IMR-90 (cell line): ENCODE measurements around the gene DUSP10. TPM values are rescaled to one million over a fixed set of nuclear protein-coding genes. Genes with fewer than 3 reads are reported as not detected.
A peak's percentile ranks its signal among the peaks of the same experiment; 100 is the strongest.

Experiments
- ATAC-seq: fragments of 200-7000 bp; cut with Tn5 transposase; 2 replicates; pipeline ENCODE4 v1.9.1; 2020; ENCODE audit warnings: low read depth, mild to moderate bottlenecking, moderate library complexity
- BruUV-seq: library from RNA; stranded (reverse); fragments of 400-500 nt; replicated peaks from 2 replicates; lab custom pipeline; 2021; lab: Mats Ljungman, UMichigan
- CTCF ChIA-PET: fragments of 300-600 bp; formaldehyde crosslinking; extraction: SDS; loops from one replicate; lab custom pipeline; 2021; ENCODE audit warnings: antibody characterized with exemption; lab: Yijun Ruan, JAX
- POLR2A ChIA-PET: fragments of 300-600 bp; sonication (Branson Sonifier 250); formaldehyde crosslinking; loops from one replicate; lab custom pipeline; 2022; ENCODE audit warnings: antibody characterized with exemption; ENCODE audit not compliant: unreplicated experiment; lab: Charles Lee
- DNase-seq: peaks from one replicate; pipeline ENCODE4 v3.0.0; 2013
- H2AFZ ChIP-seq: replicated peaks from 2 replicates; pipeline ENCODE3; 2013; ENCODE audit warnings: low read length, mild to moderate bottlenecking; ENCODE audit not compliant: poor library complexity
- H2AK5ac ChIP-seq: 2 replicates; pipeline ENCODE4 v1.6.1; 2013; ENCODE audit warnings: low read depth, low read length, inconsistent platforms
- H2AK9ac ChIP-seq: replicated peaks from 2 replicates; pipeline ENCODE3; 2013; ENCODE audit warnings: mild to moderate bottlenecking, low read depth, low read length, moderate library complexity; ENCODE audit not compliant: poor library complexity
- H2BK120ac ChIP-seq: 2 replicates; pipeline ENCODE4 v1.6.1; 2013; ENCODE audit warnings: low read depth, low read length, inconsistent platforms
- H2BK15ac ChIP-seq: 3 replicates; pipeline ENCODE4 v1.6.1; 2013; ENCODE audit warnings: low read depth, low read length, inconsistent platforms
- H2BK20ac ChIP-seq: 2 replicates; pipeline ENCODE4 v1.6.1; 2013; ENCODE audit warnings: low read depth, mild to moderate bottlenecking, inconsistent platforms, low read length, moderate library complexity
- H2BK5ac ChIP-seq: 2 replicates; pipeline ENCODE4 v1.6.1; 2013; ENCODE audit warnings: mild to moderate bottlenecking, low read depth, low read length, inconsistent platforms; ENCODE audit not compliant: poor library complexity, severe bottlenecking
- H3K14ac ChIP-seq: replicated peaks from 2 replicates; pipeline ENCODE4 v1.6.1; 2013; ENCODE audit warnings: low read depth, low read length, inconsistent platforms
- H3K18ac ChIP-seq: 2 replicates; pipeline ENCODE4 v1.6.1; 2013; ENCODE audit warnings: low read depth, low read length, control low read depth
- H3K23ac ChIP-seq: 2 replicates; pipeline ENCODE4 v1.6.1; 2013; ENCODE audit warnings: low read depth, low read length, inconsistent platforms
- H3K27ac ChIP-seq: 2 replicates; pipeline ENCODE4 v1.5.1; 2013; ENCODE audit warnings: mild to moderate bottlenecking, control low read depth, low read length; ENCODE audit not compliant: insufficient read depth
- H3K27me3 ChIP-seq: 2 replicates; pipeline ENCODE4 v1.6.1; 2013; ENCODE audit warnings: low read length; ENCODE audit not compliant: control insufficient read depth, insufficient read depth
- H3K36me3 ChIP-seq: 2 replicates; pipeline ENCODE4 v1.6.1; 2013; ENCODE audit warnings: low read length, mixed read lengths; ENCODE audit not compliant: control insufficient read depth, insufficient read depth
- H3K4ac ChIP-seq: 2 replicates; pipeline ENCODE4 v1.6.1; 2013; ENCODE audit warnings: low read depth, low read length, inconsistent platforms
- H3K4me1 ChIP-seq: 2 replicates; pipeline ENCODE4 v1.6.1; 2013; ENCODE audit warnings: low read length, mixed read lengths; ENCODE audit not compliant: control insufficient read depth, insufficient read depth
- H3K4me2 ChIP-seq: 2 replicates; pipeline ENCODE4 v1.6.1; 2013; ENCODE audit warnings: low read depth, mild to moderate bottlenecking, control low read depth, low read length, moderate library complexity
- H3K4me3 ChIP-seq: 2 replicates; pipeline ENCODE4 v1.5.1; 2013; ENCODE audit warnings: low read depth, mild to moderate bottlenecking, control low read depth, low read length, moderate library complexity; ENCODE audit not compliant: insufficient read depth
- H3K56ac ChIP-seq: 2 replicates; pipeline ENCODE4 v1.6.1; 2013; ENCODE audit warnings: low read length, inconsistent platforms; ENCODE audit not compliant: insufficient read depth; ENCODE audit errors: extremely low read depth
- H3K79me1 ChIP-seq, 2 experiments: 2 replicates each; pipeline ENCODE4 v1.6.1; 2013; ENCODE audit warnings: low read length in 2 of 2, inconsistent platforms in 1 of 2, low read depth in 1 of 2
- H3K9ac ChIP-seq: 2 replicates; pipeline ENCODE4 v1.6.1; 2013; ENCODE audit warnings: low read depth, low read length, control low read depth
- H3K9me1 ChIP-seq: 2 replicates; pipeline ENCODE4 v1.6.1; 2013; ENCODE audit warnings: low read length, inconsistent platforms; ENCODE audit not compliant: insufficient read depth
- H3K9me3 ChIP-seq: 2 replicates; pipeline ENCODE4 v1.6.1; 2013; ENCODE audit warnings: low read length; ENCODE audit not compliant: control insufficient read depth, insufficient read depth
- H4K20me1 ChIP-seq: 2 replicates; pipeline ENCODE4 v1.6.1; 2013; ENCODE audit warnings: low read length, inconsistent platforms; ENCODE audit not compliant: insufficient read depth
- H4K5ac ChIP-seq: 2 replicates; pipeline ENCODE4 v1.6.1; 2013; ENCODE audit warnings: mild to moderate bottlenecking, low read depth, low read length, control low read depth
- H4K8ac ChIP-seq, 2 experiments: 2 replicates each; pipeline ENCODE4 v1.6.1; 2013; ENCODE audit warnings: low read depth in 2 of 2, low read length in 2 of 2, control low read depth in 1 of 2, inconsistent platforms in 1 of 2
- H4K91ac ChIP-seq: 2 replicates; pipeline ENCODE4 v1.6.1; 2013; ENCODE audit warnings: low read depth, low read length, inconsistent platforms; ENCODE audit not compliant: insufficient read depth
- BHLHE40 ChIP-seq: fragments of 150-350 bp; IDR thresholded peaks from 2 replicates; pipeline ENCODE4 v1.6.1; 2016; ENCODE audit warnings: mild to moderate bottlenecking, low read depth, low read length
- CHD1 ChIP-seq: IDR thresholded peaks from 2 replicates; pipeline ENCODE4 v1.6.1; 2012; ENCODE audit warnings: low read depth, low read length, improper control_type of control experiment
- CTCF ChIP-seq: conservative IDR thresholded peaks from 2 replicates; pipeline ENCODE4 v1.5.1; 2012; ENCODE audit warnings: mild to moderate bottlenecking, low read depth, low read length, improper control_type of control experiment
- FOS ChIP-seq: fragments of 150-350 bp; IDR thresholded peaks from 2 replicates; pipeline ENCODE4 v1.6.1; 2016; ENCODE audit warnings: low read depth, low read length
- MAZ ChIP-seq: IDR thresholded peaks from 2 replicates; pipeline ENCODE4 v1.6.1; 2012; ENCODE audit warnings: low read depth, mild to moderate bottlenecking, low read length, improper control_type of control experiment, moderate library complexity, borderline replicate concordance
- SMC3 ChIP-seq: fragments of 150-350 bp; IDR thresholded peaks from 2 replicates; pipeline ENCODE4 v1.6.1; 2016; ENCODE audit warnings: low read depth, mild to moderate bottlenecking, antibody characterized with exemption, low read length, moderate library complexity
- USF2 ChIP-seq: fragments of 150-350 bp; IDR thresholded peaks from 2 replicates; pipeline ENCODE4 v1.6.1; 2017; ENCODE audit warnings: mild to moderate bottlenecking, antibody characterized with exemption, low read length, low read depth
- WGBS, 2 experiments: methylation state at CpG; one replicate each; pipeline versions ENCODE4 v1.1.5 to v1.1.7; 2013; ENCODE audit warnings: missing lambda C conversion rate in 2 of 2; ENCODE audit not compliant: insufficient read length in 1 of 2; ENCODE audit errors: extremely low coverage in 2 of 2; 5-methylcytosine and 5-hydroxymethylcytosine counted together
- dilution Hi-C: fragments of 300-500 bp; cut with HindIII; formaldehyde crosslinking; loops from one replicate; pipeline ENCODE4 v1.14.3; 2018; ENCODE audit warnings: low sequenced_read_pairs; ENCODE audit not compliant: unreplicated experiment
- in situ Hi-C: fragments of 300-500 bp; cut with MboI; formaldehyde crosslinking; loops from 3 replicates; pipeline ENCODE4 v1.14.3; 2019; ENCODE audit warnings: low sequenced_read_pairs, inconsistent platforms, mixed read lengths
- intact Hi-C: fragments of 100-400 bp; cut with micrococcal nuclease; formaldehyde crosslinking; loops from 2 replicates; pipeline ENCODE4 v1.10.0; 2022
- polyA plus RNA-seq, 3 experiments: library from polyadenylated mRNA; depleted of rRNA; stranded (reverse); fragments of >200 nt; gene quantifications; 2 replicates each; pipeline ENCODE4 v1.2.3, GENCODE V29; 2012; ENCODE audit warnings: low replicate concordance in 1 of 3
- total RNA-seq: library from RNA; depleted of rRNA; stranded (reverse); fragments of >200 nt; gene quantifications from 2 replicates; pipeline ENCODE4 v1.2.3, GENCODE V29; 2012

Gene DUSP10
- total and polyA plus RNA-seq, 2 of the 4 experiments (the other 2 are of a cell fraction) = 41.7 to 59.1 TPM

GRCh38 chr1:221728037-221728505, 13.8 kb downstream of the DUSP10 start (continued):
- no peak for TF ChIP-seq CHD1

GRCh38 chr1:221727146-221728036, 14.5 kb downstream of the DUSP10 start:
- no peak overlapping the region for H3K9ac ChIP-seq
- dilution Hi-C loops (no loop called here), intact Hi-C loops (loop anchor here (10.0 kb wide), 2 partner anchors 463 to 913 kb away; no protein-coding TSS in a partner anchor), in situ Hi-C loops (loop anchor here (25.0 kb wide), 1 partner anchor 910 kb away; no protein-coding TSS in a partner anchor)
- peak overlapping the region; percentile 52; the same call in 1 of the 2 replicates for H3K4ac ChIP-seq
- no peaks in the 10 kb centered on the region for H3K27me3 ChIP-seq
- H3K27ac ChIP-seq = no peak overlapping the region
- peak overlapping the region; percentile 12 to 50; a peak in 2 of 4 replicates for H4K8ac ChIP-seq
- ATAC-seq (no peak), DNase-seq (no peak)
- no peak overlapping the region; the same call in 1 of the 2 replicates for H3K14ac ChIP-seq
- H3K4me2 ChIP-seq = 0 out of 2 replicates have a peak overlapping the region, but pooled peaks have one; percentile 29
- no peak overlapping the region for H2AK5ac ChIP-seq
- H3K4me3 ChIP-seq = no peak overlapping the region
- H3K9me1 ChIP-seq = peaks cover 22% of the 10 kb centered on the region
- H4K91ac ChIP-seq = no peak overlapping the region
- H2BK20ac ChIP-seq = no peak overlapping the region
- H3K56ac ChIP-seq = no peak overlapping the region
- WGBS, 2 experiments = no CpG with 5 or more reads among the region's 3 CpGs
- H3K23ac ChIP-seq = no peak overlapping the region; the same call in 1 of the 2 replicates
- H2BK120ac ChIP-seq = no peak overlapping the region
- BruUV-seq = no TSS peak
- H3K79me1 ChIP-seq = peaks cover 25 to 68% of the 10 kb centered on the region in 2 experiments
- peaks cover 23% of the 10 kb centered on the region for H3K36me3 ChIP-seq
- H2AK9ac ChIP-seq = no peak overlapping the region
- peak overlapping the region; percentile 33 for H2BK5ac ChIP-seq
- H2BK15ac ChIP-seq = no peak overlapping the region
- peaks cover 58% of the 10 kb centered on the region for H4K20me1 ChIP-seq
- CTCF ChIA-PET = no interaction called here
- no peak overlapping the region for H2AFZ ChIP-seq
- H3K18ac ChIP-seq = peak overlapping the region; percentile 54; the same call in 1 of the 2 replicates
- peaks cover 37% of the 10 kb centered on the region for H3K4me1 ChIP-seq
- peak overlapping the region; percentile 70; the same call in 1 of the 2 replicates for H4K5ac ChIP-seq
- H3K9me3 ChIP-seq = no peaks in the 10 kb centered on the region; the same call in 1 of the 2 replicates
- POLR2A ChIA-PET = no interaction called here
- TF ChIP-seq USF2 (no peak), CTCF (no peak), BHLHE40 (no peak), MAZ (no peak), FOS (no peak), SMC3 (no peak)
